HFFc6 (cell line): Measurements from ENCODE around the gene ARSI. TPM values are rescaled to one million over a fixed set of nuclear protein-coding genes. Genes with fewer than 3 reads are reported as not detected.

Experiments
- DNase-seq: peaks from one replicate; pipeline ENCODE4 v3.0.0-alpha.2; 2018
- H3K27ac Mint-ChIP-seq: 2 replicates; pipeline ENCODE4 v1.8.0; 2020; ENCODE audit warnings: mild to moderate bottlenecking, mixed read lengths
- H3K27me3 Mint-ChIP-seq: 2 replicates; pipeline ENCODE4 v1.8.0; 2021; ENCODE audit warnings: mild to moderate bottlenecking, moderate library complexity, mixed read lengths; ENCODE audit not compliant: insufficient read depth
- H3K36me3 Mint-ChIP-seq: 2 replicates; pipeline ENCODE4 v1.8.0; 2021; ENCODE audit warnings: low read depth, mixed read lengths
- H3K4me1 Mint-ChIP-seq: 2 replicates; pipeline ENCODE4 v1.8.0; 2020; ENCODE audit warnings: low read depth, mixed read lengths
- H3K4me3 Mint-ChIP-seq: 2 replicates; pipeline ENCODE4 v1.8.0; 2020; ENCODE audit warnings: mild to moderate bottlenecking, moderate library complexity, mixed read lengths
- H3K9me3 Mint-ChIP-seq: 2 replicates; pipeline ENCODE4 v1.8.0; 2020; ENCODE audit warnings: mild to moderate bottlenecking, mixed read lengths
- CTCF ChIP-seq: fragments of 200-600 bp; sonication (generic); IDR thresholded peaks from 2 replicates; pipeline ENCODE4 v1.5.0; 2021; ENCODE audit warnings: antibody characterized with exemption, mild to moderate bottlenecking
- total RNA-seq, 6 experiments: library from RNA; stranded (reverse); fragmentation: NEBNext Ultra II Directional; extraction: Animal tissue kit (Norgen Biotek cat#: 25700); gene quantifications; 2 replicates in 1 of 6; 3 replicates in 5 of 6; pipeline ENCODE4 v1.2.3, GENCODE V29; 2021

ARSI gene
- total RNA-seq, 6 experiments from 2014 or later: 4.6 to 6.7 (median 4.9) TPM

- Mint-ChIP-seq H3K27me3 (no peaks in the 10 kb centered on the region; the same call in 1 of the 2 replicates), H3K36me3 (no peaks in the 10 kb centered on the region), H3K27ac (peak overlapping the region; percentile 61), H3K4me3 (no peak overlapping the region), H3K4me1 (peaks cover 48% of the 10 kb centered on the region), H3K9me3 (no peaks in the 10 kb centered on the region)
- DNase-seq: no peak
- TF ChIP-seq CTCF: no peak
Observed at GRCh38 chr5:150295741-150296486, 6.8 kb downstream of the ARSI start.

DNA sequence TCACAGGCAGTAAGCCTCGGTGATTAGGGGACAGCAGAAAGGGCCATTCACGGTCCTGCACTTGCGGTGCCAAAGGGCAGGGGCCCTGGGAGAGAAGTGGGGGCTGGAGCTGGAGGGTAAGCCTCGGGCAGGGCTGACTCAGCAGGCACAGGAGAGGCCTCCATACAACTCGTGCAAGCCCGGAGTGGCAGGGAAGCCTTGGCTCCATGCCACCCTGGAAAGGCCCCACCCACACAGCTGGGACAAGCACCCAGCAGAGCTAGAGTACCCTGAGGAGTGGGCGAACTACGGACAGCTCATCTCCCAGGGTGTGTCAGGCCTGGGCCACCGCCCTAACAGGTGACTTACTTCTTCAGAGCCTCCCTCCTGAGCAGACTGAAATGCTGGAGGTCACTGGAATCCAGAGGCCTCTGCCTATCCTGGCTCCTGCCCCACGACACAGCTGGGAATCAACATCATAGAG lies 7.5 kb downstream of the ARSI start:
- no peak overlapping the region for H3K4me3 Mint-ChIP-seq
- peak; percentile 55 for DNase-seq
- no peaks in the 10 kb centered on the region for H3K9me3 Mint-ChIP-seq
- peak overlapping the region; percentile 61 for H3K27ac Mint-ChIP-seq
- no peaks in the 10 kb centered on the region; the same call in 1 of the 2 replicates for H3K27me3 Mint-ChIP-seq
- H3K4me1 Mint-ChIP-seq: peaks cover 41% of the 10 kb centered on the region
- H3K36me3 Mint-ChIP-seq: no peaks in the 10 kb centered on the region
- TF ChIP-seq CTCF: no peak

DNA sequence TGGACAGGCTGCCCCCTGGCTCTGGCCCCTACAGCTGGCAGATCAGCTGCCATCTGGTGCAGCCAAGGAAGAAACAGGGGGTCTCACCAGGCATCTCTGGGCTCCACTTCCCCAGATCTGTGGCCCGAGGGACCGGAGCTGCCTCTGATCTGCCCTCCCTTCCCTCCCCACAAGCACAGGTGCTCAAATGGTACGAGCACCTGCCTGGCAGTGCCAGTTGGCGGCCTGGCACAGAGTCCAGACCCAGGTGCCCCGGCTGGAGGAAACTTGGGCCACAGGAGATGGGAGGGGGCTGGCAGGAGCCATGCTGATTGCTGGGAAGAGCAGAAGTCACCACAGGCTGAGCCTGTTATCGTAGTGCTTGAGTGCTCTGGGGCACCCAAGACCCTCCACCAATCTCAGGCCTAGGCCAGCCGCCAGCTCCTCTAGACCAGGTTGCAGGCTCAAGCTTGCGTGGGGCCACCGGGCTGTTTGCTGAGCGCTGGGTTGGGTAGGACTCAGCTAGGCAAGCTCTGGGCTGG lies 8.1 kb downstream of the ARSI start:
- Mint-ChIP-seq H3K27ac (no peak overlapping the region), H3K9me3 (no peaks in the 10 kb centered on the region), H3K4me1 (peaks cover 35% of the 10 kb centered on the region), H3K27me3 (no peaks in the 10 kb centered on the region; the same call in 1 of the 2 replicates), H3K36me3 (no peaks in the 10 kb centered on the region), H3K4me3 (no peak overlapping the region)
- no peak for DNase-seq
- TF ChIP-seq CTCF: no peak

- Mint-ChIP-seq H3K27ac (no peak overlapping the region), H3K27me3 (no peaks in the 10 kb centered on the region; the same call in 1 of the 2 replicates), H3K9me3 (no peaks in the 10 kb centered on the region), H3K36me3 (no peaks in the 10 kb centered on the region), H3K4me1 (peaks cover 22% of the 10 kb centered on the region), H3K4me3 (no peak overlapping the region)
- no peak for TF ChIP-seq CTCF
- DNase-seq: no peak
Observed at GRCh38 chr5:150293091-150293941, 9.4 kb downstream of the ARSI start.

DNA sequence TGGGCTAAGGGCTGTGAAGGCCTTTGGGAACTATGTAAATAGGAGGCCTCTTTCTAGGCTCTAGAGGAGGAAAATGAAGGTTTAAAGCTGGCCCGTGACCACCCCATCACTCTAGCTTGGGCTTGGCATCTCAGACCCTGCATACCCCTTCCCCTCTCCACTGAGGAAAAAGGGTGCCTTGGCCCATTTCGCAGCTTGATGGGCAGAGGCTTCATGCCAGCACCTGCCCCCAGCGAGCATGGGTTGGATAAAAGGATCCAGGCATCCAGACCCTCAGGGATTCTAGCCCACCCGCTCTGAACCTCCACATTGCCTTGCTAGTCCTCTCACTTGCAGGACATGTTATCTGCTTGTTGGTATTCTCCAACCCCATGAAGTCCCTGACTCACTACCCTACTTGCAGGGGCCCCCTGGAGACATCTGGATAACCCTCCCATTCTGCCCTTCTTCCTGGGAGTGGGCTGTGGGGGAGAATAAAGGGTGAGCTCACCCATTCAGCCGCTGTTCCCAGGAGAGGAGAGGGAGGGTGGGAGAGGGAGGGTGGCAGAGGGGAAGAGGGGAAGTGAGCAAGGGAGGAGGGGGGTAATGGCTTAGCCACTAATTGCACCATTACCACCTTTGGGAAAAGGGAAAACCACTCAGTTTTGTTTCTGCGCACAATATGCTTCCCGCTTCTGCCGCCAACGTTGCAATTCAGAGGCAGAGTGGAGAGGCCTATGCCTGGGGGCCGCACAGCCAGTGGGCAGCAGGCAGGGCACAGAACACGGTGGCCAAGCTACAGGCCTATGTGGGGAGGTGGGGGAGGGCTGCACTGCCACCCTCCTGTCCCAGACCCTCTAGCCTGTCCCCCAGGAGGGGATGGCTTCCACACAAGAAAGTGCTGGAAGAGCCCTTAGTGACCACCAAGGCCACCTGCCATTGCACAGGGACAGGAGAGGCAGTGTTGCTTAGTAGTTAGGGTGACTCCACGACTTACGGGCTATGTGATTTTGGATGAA lies 11.0 kb downstream of the ARSI start:
- Mint-ChIP-seq H3K36me3 (no peaks in the 10 kb centered on the region), H3K9me3 (no peaks in the 10 kb centered on the region), H3K27me3 (peaks cover 2% of the 10 kb centered on the region), H3K4me1 (peaks cover 19% of the 10 kb centered on the region), H3K4me3 (no peak overlapping the region), H3K27ac (no peak overlapping the region)
- DNase-seq: no peak
- TF ChIP-seq CTCF: no peak
